Fibroblast of villous mesenchyme (primary cell): ENCODE results near the gene KRTAP9-2. TPM values are rescaled to one million over a fixed set of nuclear protein-coding genes. Genes with fewer than 3 reads are reported as not detected.
"Not testable (repeated sequence)": the region's sequence is repeated elsewhere in the genome, so short reads cannot be mapped to it uniquely, and the experiment has no call there.

Experiments used
- DNase-seq: peaks from one replicate; pipeline ENCODE4 v3.0.0-alpha.2; 2010; ENCODE audit warnings: low read depth
- H3K4me3 ChIP-seq: 2 replicates; pipeline ENCODE4 v1.5.1; 2011; ENCODE audit warnings: low read depth, mild to moderate bottlenecking, low read length
- total RNA-seq: library from RNA; depleted of rRNA; stranded (reverse); fragments of >200 nt; gene quantifications from 2 replicates; pipeline ENCODE4 v1.2.3, GENCODE V29; 2012
- TF ChIP-seq, protein P1 (sequence below): IDR thresholded peaks from 2 replicates; pipeline ENCODE4 v1.5.1; 2012; ENCODE audit warnings: low read depth, mild to moderate bottlenecking, low read length; ENCODE audit not compliant: insufficient read depth

KRTAP9-2 gene
- total RNA-seq, 1 donor = not detected

DNA sequence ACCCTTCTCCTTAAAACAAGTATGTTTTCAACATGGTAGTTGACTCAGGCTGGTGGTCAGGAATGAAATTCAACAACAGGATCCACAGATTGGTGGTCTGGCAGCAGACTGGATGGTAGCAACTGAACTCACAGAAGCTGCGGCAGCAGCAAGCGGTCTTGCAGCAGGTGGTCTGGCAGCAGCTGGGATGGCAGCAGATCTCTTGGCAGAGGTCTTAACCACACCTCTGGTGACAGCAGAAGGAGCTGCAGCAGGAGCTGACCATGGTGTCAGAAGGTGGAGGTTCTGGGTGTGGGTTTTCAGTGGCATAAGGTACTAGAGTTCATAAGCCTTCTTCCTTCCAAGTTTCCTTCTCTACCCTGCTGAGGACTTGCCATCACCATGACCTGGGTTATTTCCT, 39.6 kb upstream of the KRTAP9-2 start:
- no peak overlapping the region for H3K4me3 ChIP-seq
- TF ChIP-seq, protein P1, sequence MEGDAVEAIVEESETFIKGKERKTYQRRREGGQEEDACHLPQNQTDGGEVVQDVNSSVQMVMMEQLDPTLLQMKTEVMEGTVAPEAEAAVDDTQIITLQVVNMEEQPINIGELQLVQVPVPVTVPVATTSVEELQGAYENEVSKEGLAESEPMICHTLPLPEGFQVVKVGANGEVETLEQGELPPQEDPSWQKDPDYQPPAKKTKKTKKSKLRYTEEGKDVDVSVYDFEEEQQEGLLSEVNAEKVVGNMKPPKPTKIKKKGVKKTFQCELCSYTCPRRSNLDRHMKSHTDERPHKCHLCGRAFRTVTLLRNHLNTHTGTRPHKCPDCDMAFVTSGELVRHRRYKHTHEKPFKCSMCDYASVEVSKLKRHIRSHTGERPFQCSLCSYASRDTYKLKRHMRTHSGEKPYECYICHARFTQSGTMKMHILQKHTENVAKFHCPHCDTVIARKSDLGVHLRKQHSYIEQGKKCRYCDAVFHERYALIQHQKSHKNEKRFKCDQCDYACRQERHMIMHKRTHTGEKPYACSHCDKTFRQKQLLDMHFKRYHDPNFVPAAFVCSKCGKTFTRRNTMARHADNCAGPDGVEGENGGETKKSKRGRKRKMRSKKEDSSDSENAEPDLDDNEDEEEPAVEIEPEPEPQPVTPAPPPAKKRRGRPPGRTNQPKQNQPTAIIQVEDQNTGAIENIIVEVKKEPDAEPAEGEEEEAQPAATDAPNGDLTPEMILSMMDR = no peak
- no peak for DNase-seq

DNA sequence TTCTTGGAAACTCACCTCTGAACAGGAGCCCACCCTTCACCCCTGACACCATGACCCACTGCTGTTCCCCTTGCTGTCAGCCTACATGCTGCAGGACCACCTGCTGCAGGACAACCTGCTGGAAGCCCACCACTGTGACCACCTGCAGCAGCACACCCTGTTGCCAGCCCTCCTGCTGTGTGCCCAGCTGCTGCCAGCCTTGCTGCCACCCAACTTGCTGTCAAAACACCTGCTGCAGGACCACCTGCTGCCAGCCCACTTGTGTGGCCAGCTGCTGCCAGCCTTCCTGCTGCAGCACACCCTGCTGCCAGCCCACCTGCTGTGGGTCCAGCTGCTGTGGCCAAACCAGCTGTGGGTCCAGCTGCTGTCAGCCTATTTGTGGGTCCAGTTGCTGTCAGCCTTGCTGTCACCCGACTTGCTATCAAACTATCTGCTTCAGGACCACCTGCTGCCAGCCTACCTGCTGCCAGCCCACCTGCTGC, 36.6 kb upstream of the KRTAP9-2 start, which contains the start of gene KRTAP9-1:
Gene KRTAP9-1 (plus strand): TSS at position 51 of the 482 bp plus-strand sequence. CDS start 0 bp downstream, at position 51.
- H3K4me3 ChIP-seq, DNase-seq: not testable (repeated sequence)

DNA sequence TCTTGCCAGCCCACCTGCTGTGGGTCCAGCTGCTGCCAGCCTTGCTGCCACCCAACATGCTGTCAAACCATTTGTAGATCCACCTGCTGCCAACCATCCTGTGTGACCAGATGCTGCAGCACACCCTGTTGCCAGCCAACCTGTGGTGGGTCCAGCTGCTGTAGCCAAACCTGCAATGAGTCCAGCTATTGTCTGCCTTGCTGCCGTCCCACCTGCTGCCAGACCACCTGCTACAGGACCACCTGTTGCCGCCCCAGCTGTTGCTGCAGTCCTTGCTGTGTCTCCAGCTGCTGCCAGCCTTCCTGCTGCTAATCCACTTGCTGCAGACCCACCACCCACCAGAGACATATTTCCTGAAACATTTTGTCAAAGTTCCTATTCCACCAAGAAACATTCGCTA, 36.1 kb upstream of the KRTAP9-2 start:
- H3K4me3 ChIP-seq = no peak overlapping the region
- TF ChIP-seq, protein P1 = no peak

DNA sequence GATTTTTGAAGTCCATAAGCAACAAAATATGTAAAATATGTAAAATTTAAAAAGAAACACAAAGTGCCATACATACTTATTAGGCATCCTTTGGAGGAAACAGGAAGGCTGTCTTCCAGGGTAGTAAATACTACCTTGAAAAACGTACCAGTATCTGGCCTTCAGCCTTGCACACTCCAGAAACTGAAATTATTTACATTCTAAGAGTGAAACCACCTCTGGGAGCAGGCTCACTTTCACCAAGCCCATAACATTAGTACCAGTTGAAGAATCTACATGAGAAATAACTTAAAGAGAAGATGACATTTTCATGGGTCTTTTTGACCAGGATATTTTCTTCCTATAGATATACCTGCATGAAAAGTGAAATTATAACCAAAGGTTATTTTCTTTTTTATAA, 30.4 kb upstream of the KRTAP9-2 start:
- TF ChIP-seq, protein P1 = no peak
- no peak for DNase-seq
- H3K4me3 ChIP-seq = no peak overlapping the region

More for the DNA sequence above, 36.1 kb upstream of the KRTAP9-2 start:
- no peak for DNase-seq

DNA sequence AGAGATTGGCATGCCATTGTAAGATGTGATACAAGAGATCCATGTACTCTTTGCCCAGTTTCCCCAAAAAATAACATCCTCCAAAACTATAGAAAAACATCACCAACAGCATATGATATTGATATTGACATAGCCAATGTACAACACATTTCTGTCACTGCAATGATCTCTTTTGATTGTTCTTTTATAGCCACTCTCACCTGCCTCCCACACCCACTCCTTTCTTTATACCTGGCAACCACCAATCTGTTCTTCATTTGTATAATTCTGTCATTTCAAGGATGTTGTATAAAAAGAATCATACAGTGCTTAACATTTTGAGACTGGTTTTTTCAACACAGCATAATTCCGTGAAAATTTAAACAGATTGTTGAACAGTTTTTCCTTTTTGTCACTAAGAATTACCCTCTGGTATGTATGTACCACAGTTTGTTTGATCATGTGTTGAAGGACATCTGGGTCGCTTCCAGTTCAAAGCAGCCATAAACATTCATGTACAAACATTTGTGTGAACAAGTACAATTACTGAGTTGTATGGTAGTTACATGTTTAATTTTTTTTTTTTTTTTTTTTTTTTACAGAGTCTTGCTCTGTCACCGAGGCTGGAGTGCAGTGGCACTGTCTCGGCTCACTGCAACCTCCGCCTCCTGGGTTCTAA, 26.9 kb upstream of the KRTAP9-2 start:
- TF ChIP-seq, protein P1 = no peak
- no peak for DNase-seq
- H3K4me3 ChIP-seq = no peak overlapping the region

DNA sequence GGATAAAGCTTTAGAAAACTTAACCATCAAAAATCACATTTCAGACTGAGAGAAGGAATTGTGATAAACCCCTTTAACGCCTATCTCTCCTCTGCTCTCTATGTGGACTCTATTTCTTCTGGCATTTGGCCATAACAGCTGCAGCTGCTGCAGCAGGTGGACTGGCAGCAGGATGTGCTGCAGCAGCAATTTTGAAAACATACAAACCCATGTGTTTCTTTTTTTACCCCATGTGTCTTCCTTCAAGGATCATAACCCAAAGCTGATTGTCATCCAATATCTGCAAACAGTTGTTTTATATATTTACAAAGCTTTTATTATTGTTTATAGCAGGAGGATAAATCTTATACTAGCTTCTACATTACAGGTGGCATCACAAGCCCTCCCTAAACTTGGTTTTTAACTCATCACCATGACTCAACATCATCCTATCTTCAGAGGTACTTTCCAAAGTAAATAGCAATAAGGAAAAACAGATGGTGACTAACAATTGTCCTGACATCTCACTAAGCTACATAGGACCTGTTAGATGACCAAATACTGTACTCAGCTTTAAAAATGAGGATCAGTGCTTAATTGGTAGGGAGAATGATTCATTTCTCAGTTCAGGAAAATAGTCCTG, 14.5 kb upstream of the KRTAP9-2 start:
- DNase-seq = peak; percentile 33
- H3K4me3 ChIP-seq = no peak overlapping the region
- TF ChIP-seq, protein P1 = no peak

DNA sequence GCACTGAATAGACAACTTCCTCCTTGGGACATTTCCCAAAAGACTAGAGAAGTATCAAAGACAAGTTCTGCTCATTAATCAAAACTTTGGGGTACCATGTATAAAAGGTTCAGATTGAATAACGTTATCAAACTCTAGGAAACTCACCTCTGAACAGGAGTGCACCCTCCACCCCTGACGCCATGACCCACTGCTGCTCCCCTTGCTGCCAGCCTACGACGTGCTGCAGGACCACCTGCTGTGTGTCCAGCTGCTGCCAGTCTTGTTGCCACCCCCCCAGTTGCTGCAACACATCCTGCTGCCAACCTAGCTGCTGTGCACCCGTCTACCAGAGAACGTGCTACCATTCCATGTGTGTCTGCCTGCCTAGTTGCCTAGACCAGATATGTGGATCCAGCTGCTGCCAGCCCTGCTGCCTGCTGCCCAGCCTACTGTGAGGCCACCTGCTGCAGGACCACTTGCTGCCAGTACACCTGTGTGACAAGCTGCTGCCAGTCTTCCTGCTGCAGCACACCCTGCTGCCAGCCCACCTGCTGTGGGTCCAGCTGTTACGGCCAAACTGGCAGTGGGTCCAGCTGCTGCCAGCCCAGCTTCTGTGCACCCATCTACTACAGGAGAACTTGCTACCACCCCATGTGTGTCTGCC, 13.8 kb upstream of the KRTAP9-2 start:
- no peak overlapping the region for H3K4me3 ChIP-seq
- TF ChIP-seq, protein P1 = no peak
- DNase-seq = no peak
